Nucleus accumbens (tissue), 56 donors: Measurements from ENCODE around the gene KNDC1.
"Not testable (repeated sequence)": the region's sequence is repeated elsewhere in the genome, so short reads cannot be mapped to it uniquely, and the experiment has no call there.

Experiments used
- DNase-seq, 56 donors: peaks; one replicate each; lab custom pipeline; 2025; lab: John Stamatoyannopoulos, UW

KNDC1 gene

DNA sequence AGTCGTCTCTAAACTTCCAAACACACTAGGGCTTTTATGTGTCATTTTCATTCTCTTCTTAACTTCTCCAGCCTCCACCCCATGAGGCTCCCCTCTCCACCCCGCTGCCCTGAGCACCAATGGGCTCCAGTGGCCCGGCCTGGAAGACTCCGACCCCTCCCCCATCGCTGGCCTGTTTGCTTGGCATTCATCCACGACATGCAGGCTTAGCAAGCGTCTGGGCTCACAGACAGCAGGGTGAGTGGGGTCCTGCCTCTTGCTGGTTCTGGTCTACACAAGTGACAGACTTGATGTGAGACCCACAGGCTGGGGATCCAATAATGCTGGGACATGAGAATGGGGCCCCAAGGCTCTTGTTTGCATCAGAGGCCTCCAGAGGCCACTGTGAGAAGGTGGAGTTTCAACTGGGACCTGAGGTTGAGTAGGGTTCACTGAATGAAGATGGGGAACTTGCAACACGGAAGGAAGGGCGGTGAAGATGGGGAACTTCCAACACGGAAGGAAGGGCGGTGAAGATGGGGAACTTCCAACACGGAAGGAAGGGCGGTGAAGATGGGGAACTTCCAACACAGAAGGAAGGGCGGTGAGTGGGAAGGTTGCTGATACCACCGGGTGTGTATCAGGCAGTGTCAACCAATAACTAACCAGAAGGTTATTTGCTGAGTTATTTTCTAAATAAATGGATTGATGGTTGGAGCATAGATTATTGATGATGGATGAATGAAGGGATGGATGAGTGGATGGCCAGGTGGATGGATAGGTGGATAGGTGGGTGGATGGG, 14.0 kb downstream of the KNDC1 start:
- no peak for DNase-seq

DNA sequence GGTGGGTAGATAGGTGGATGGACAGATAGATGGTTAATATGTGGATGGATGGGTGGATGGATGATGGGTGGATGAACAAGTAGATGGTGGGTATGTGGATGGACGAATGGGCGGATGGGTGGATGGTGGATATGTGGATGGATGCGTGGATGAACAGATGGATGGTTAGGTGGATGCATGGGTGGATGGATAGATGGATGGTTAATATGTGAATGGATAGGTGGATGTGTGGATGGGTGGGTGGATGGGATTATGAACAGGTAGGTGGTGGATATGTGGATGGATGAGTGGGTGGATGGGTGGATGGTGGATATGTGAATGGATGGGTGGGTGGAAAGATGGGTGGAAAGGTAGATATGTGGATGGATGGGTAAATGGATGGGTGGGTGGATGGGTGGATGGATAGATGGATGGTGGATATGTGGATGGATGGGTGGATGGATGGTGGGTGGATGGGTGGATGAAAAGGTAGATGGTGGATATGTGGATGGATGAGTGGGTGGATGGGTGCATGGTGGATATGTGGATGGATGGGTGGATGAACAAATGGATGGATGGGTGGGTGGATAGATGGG, 14.8 kb downstream of the KNDC1 start:
- no peak for DNase-seq

DNA sequence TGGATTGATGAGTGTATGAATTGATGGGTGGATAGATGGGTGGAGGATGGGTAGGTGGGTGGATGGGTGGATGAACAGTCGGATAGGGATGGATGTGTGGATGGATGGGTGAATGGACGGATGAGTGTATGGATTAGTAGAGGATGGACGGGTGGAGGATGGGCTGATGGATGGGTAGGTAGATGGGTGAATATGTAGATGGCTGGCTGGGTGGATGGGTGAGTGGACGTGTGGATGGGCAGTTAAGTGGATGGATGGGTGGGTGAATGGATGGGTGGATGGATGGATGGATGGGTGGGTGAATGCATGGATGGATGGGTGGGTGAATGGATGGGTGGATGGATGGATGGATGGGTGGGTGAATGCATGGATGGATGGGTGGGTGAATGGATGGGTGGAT, 15.6 kb downstream of the KNDC1 start:
- not testable (repeated sequence) for DNase-seq

DNA sequence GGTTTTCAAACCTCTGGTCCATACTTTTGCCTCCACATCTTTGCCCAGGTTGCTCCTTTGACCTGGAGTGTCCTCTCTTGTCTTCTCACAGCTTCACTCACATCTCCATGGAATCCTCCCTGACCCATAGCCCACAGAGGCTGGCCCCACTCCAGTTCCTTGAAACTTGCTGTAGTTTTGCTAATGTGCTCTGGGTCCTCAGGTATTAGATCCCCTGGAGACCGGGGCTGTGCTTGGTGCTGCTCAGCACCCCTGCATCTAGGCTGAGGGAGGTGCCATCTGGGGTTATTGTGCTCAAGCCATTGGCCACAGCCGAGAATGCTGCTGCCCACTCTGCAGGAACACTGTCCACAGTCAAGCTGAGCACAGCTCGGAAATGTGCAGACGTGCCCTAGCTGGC, 16.5 kb downstream of the KNDC1 start:
- DNase-seq = no peak

DNA sequence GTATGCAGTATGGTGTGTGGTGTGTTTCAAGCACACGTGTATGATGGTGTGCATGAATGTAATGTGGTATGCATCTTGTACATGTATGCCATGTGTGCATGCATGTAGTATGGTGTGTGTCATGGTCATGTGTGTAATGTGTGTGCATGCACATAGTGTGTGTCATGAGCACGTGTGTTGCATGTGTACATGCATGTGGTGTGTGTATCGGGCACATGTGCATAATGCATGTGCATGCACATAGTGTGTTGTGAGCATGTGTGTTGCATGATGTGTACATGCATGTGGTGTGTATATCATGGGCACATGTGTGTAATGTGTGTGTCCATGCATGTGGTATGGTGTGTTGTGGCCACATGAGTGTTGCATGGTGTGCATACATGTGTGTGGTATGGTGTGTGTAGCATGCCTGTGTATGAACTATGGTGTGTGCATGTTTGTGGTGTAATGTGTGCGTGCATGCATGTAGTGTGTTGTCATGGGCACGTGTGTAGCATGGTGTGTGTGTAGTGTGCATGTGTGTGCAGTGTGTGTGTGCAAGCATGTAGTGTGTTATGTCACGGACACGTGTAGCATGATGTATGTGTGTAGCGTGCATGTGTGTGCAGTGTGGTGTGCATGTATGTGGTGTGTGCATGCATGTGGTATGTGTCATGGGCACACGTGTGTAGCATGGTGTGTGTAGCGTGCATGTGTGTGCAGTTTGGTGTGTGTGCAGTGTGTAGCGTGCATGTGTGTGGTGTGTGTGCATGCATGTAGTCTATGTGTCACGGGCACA, 17.6 kb downstream of the KNDC1 start:
- DNase-seq = no peak

DNA sequence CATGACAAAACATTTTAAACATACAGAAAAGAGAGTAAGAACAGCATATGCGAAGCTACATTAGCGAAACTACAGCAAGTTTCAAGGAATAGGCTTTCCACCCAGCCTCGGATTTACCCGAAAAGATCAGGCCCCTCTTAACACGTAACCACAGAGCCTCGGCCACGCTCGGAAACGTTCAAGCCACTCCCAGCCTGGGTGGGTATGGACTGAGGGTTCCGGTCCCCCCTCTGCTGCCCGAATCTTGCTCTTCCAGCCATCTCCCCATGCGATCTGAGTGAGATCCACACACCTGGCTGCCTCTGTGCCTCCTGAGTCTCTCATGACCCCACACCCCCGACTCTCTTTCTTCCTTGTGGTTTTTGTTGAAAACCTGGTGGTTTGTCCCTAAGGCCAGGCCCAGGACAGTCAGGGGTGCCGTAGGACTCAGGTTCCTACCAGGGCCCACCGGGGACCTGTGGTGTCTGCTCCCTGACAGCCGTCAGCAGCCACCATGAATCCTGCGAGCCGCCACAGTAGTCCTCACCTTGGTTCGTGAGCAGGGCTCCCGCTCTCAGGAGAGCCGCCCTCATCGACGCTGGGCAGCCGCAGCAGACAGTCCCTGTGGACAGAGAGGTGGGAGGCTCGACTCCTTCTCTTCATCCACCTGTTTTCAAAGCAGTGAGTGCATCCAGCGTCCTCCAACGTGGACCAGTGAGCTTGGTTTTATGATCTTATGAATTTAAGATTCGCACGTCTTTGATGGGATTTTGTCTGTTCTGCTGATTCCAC, 18.5 kb downstream of the KNDC1 start:
- no peak for DNase-seq

DNA sequence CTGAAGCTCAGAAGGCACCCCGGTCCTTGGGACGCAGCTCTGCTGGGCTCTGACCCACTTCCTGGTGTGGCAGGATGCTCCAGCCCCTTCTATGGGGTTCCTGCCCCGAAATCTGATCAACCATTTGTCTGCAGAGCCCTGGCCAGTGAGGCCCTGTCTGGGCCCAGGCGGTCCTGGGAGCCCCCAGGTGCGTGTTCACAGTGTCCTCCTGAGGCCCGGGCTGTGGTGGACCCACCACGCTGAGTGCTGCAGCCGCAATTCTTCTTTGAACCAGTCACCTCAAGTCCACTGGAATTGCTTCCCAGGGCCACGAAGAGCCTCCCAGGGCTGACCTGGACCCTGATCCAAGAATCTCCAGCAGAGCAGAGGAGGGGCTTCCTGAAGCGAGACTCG, 19.1 kb downstream of the KNDC1 start:
- DNase-seq = no peak

DNA sequence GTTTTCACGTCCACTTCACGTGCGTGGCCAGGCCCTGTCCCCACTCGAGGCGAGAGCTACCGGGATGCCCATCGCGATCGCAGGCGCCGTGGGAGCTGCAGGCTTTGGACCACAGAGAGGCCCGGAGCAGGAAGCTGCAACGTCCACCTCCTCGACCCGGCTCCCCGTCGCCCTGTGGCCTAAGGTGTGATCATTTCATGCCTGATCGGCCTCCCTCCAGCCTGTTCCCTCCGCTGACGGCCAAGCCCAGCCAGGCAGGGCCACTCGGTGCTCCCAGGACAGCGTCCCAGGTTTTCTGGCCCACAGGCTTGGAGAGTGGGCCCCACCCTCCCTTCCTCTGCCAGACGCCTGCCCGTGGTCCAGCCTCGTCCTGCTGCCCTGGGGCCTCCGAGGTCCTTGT, 19.6 kb downstream of the KNDC1 start:
- no peak for DNase-seq

DNA sequence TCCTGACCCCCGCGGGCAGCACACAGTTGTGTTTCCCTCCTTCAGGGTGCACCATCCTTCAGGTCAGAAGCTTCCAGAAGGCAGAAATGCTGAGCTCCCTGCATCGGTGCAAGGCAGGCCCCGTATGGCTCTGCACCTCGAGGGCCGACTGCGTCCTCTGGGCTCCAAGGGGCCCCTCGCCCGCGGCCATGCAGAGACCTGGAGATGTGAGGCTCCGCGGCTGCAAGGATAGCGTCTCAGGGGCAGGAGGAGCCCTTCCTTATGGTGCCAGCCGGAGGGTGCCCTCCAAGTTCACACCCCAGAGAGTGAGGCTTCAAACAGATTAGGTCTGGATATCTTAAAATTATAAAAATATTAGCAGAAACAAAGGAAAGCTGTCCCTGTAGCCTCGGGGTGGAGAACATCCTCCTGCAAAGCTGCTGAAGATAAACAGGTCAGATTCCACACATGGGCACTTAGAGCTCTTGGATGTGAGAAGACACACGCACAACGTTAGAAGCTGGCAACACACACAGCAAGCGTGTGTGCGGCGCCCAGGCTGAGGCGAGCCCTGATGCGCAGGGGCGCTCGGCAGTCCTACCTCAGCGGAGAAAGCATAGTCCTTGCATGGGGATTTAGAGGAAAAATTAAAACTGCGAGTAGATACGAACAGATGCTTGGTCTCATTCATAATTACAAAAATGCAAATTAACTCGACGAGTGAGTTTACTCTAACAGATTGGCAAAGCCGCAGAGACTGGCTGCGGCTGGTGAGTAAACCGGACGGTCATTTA, 20.4 kb downstream of the KNDC1 start:
- DNase-seq = no peak

DNA sequence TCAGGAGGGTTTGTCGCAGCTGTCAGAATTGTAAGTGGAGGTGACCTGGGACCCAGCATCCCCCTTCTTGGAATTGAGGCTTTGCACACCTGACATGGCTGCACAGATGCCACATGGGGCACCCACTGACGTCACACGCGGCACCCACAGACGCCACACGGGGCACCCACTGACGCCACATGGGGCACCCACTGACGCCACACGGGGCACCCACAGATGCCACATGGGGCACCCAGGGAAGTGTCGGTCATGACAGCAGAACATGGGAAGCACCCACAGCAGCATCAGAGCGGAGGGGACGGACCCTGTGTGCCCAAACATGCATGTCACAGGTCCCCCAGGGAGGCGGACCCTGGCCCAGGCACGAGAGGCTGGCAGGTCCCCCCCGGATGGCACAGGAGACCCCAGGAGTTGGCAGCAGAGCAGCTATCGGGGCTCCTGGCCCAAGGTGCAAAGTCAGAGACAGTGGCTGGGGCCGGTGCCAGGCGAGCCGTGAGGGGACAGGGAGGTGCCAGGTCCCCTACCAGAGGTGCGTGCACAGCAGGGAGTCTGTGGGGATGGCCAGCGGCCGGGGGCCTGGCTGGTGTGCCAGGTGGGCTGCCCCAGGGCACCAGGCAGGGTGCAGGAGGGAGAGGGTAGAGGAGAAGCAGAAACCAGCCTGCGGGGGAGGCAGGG, 21.1 kb downstream of the KNDC1 start:
- DNase-seq = no peak

DNA sequence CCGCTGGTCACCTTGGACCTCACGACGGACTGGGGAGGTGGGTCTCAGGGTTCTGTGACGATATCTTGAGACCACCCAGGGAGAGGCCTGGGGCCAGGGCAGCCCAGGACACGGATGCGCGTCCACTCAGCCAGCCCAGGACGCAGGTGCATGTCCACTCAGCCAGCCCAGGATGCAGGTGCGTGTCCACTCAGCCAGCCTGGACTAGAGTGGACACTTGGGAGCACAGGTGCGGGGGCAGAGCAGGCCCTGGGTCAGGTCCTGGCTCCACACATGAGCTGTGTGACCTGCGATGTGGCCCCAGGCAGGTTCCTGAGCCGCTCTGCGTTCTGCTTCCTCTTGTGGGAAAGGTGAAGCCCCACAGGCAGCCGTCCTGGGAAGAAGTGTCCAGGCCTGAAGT, 22.2 kb downstream of the KNDC1 start:
- DNase-seq = no peak

DNA sequence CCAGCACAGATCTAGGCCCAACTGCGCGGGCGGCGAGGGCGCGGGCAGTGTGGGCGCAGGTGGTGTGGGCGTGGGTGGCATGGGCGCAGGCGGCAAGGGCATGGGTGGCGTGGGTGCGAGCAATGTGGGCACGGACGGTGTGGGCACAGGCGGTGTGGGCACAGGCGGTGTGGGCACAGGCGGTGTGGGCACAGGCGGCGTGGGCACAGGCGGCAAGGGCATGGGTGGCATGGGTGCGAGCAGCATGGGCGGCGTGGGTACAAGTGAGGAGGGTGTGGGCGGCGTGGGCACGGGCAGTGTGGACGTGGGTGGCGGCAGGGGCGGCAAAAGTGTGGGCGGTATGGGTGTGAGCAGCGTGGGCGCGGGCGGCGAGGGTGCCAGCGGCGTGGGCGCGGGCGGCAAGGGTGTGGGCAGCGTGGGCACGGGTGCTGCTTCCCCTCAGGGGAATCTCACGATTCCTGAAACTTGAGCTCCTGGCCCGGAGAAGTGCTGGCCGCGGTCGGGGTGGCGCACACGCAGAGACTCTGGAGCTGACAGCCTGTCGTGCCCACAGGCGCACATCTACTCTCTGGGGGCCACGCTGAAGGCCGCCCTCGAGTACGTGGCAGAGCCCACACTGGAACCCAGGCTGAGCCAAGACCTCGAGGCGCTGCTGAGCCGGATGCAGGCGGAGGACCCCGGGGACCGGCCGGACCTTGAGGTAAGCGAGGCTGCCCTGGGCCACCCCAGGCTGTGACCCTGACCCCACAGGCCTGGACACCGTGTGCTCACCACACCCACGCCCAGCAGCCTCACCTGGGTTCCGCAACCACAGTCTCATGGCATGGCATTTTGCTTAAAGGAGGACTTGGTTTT, 23.0 kb downstream of the KNDC1 start:
- DNase-seq = no peak

DNA sequence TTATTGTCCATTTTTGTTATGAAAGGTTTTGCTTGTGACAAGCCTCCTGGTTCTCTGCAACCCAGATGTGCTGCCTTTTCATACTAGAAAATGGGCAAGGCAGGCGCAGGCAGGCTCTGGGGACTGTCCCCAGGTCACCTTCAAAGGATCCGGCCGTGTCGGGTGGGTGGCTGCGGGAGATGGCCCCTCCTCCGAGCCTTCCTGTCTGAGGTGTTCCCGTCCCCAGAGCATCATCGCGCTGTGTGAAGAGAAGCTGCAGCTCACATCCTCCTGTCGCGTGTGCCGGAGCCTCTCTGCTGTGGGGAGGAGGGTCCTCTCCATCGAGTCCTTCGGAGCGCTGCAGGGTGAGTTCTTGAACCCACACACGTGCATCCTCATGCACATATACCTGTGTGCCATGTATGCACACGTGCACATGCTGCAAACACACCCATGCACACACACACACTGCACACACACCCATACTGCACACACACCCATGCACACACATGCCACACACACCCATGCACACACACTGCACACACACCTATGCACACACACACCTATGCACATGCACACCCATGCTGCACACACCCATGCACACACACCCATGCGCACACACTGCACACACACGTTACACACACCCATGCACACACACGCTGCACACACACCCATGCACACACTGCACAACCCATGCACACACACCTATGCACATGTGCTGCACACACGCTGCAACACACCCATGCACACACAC, 23.8 kb downstream of the KNDC1 start:
- DNase-seq = no peak

DNA sequence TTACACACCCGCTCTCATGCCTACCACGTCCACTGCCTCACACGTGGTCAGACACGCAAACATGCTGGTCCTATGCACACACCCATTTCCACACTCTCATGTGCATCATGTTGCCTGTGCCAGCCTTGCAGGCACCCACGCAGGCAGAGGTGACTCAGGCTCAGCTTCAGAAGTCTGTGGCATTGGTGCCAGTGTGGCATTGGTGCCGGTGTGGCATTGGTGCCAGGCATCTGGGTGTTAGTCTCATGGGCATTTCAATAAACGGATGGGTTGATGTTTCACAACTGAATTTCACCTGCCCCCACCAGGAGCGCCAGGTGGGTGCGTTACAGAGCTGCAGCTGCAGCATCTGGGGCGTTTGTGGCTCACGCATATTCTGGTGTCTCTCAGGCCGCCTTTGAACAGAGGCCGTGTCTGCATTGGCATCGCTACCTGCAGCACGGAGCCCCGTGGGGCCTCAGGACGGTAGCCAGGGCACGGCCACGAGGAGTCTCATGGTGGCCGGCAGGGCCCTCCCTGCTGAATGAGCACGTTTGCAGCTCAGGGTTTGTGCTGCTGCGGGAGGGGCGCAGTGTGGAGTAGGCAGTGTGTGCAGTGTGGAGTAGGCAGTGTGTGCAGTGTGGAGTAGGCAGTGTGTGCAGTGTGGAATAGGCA, 24.7 kb downstream of the KNDC1 start:
- DNase-seq = peak in 1 of 56 donors; percentile 10

DNA sequence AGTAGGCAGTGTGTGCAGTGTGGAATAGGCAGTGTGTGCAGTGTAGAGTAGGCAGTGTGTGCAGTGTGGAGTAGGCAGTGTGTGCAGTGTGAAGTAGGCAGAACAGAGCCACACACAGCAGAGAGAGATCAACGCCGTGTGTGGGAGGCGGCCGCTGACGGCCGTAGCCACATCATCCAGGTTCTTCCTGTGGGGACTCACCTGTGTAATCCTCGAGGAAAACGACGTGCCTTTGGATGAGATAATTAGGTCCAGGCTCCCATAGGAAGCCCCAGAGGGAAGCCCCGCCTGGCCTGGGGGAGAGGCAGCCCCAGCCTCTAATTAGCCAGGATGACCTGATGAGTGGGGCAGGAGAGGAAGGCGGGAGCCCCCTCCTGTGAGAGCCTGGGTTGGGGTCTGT, 25.4 kb downstream of the KNDC1 start:
- no peak for DNase-seq

DNA sequence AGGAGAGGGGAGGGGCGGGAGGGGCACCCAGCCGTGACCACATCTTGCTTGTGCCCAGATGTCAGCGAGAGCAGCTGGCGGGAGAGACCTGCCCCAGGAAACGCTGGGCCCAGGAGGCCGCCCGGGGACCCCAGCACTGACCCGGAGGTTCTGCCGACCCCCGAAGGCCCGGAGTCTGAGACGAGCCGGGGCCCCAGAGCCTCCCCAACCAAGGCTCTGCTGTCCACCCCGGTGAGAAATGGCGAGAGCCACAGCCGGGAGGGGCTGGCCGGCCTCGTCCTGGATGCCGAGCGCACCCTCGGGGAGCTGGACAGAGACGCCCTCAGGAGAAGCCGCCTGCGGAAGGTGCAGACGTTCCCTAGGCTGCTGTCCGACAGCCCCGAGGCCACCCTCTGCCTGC, 25.9 kb downstream of the KNDC1 start:
- DNase-seq = no peak

DNA sequence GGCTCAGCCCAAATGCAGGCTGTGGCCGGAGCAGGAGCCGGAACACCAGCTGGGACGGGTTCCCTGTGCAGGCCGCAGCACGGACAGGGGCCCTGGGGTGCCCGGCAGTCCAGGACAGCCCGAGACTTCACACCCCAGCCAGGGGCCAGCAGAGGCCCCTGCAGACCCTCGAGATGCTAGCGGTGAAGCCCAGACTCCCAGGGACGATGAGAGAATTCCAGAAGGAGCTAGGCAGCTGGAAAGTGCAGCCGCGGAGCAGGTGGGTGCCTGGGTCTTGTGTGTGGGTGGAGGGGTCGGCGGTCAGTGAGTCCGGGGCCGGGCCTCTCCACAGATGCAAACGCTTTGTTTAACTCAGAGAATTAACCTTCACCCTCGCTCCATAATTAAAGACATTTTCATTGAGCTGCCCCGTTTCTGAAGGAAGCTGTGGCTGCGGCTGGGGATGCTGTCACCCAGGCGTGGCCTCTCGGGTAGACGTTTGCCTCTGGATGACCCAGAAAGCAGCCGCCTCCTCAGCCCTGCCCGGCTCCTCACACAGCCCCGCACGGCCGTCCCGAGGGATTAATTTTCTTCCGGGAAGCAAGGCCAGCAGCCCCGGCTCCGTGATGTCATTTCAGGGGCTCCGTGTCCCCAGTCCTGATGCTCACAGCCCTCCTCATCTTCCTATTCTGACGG, 26.5 kb downstream of the KNDC1 start:
- no peak for DNase-seq
